ENCODE measurements around the gene HS3ST5. TPM values are rescaled to one million over a fixed set of nuclear protein-coding genes. Genes with fewer than 3 reads are reported as not detected.
"Not testable (repeated sequence)": the region's sequence is repeated elsewhere in the genome, so short reads cannot be mapped to it uniquely, and the experiment has no call there.

The HS3ST5 gene
- total and polyA plus RNA-seq, 7 donors: 0.01 to 2.9 (median 0.25) TPM

DNA sequence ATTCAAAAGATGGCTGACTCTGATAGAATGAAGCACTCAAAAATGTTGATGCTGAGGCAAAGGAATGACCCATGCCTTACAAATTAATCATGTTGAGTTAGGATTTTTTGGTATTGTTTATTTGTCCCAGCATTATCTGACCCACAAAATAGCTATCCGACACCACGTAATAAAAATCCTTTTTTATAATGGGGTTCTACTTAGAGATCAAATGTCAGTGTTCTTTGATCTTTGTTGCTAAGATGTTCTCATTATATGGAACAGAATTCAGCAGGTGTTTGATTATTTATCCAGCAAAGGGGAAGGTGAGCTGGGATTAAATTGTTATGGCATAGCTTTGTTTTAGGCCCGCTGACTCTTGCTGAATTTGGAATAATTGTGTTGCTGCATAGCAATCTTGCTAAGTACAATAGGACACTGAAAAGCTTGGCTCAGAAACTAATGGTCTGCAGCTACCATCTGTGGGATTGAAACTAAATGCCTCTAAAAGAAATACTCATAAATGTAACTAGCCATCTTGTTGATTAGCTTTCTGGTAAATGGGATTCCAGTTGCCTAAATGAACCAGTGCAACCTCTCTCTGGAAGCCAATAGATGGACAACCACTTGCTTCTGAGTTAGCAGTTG, 191.6 kb downstream of the HS3ST5 start:
- DNase-seq (no peak), ATAC-seq (no peak)
- H3K4me3 ChIP-seq: no peak overlapping the region
- no peaks in the 10 kb centered on the region for H3K36me3 ChIP-seq (ENCODE audit: insufficient read depth in 1 of 2, low read depth in 1 of 2)
- H3K27ac ChIP-seq: no peak overlapping the region
- no peaks in the 10 kb centered on the region for H3K4me1 ChIP-seq
- H3K9me3 ChIP-seq: no peaks in the 10 kb centered on the region
- TF ChIP-seq, protein P1, sequence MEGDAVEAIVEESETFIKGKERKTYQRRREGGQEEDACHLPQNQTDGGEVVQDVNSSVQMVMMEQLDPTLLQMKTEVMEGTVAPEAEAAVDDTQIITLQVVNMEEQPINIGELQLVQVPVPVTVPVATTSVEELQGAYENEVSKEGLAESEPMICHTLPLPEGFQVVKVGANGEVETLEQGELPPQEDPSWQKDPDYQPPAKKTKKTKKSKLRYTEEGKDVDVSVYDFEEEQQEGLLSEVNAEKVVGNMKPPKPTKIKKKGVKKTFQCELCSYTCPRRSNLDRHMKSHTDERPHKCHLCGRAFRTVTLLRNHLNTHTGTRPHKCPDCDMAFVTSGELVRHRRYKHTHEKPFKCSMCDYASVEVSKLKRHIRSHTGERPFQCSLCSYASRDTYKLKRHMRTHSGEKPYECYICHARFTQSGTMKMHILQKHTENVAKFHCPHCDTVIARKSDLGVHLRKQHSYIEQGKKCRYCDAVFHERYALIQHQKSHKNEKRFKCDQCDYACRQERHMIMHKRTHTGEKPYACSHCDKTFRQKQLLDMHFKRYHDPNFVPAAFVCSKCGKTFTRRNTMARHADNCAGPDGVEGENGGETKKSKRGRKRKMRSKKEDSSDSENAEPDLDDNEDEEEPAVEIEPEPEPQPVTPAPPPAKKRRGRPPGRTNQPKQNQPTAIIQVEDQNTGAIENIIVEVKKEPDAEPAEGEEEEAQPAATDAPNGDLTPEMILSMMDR (IDR thresholded peaks at IDR 0.05): no peak
- H3K27me3 ChIP-seq (ENCODE audit: insufficient read depth in 3 of 3, low read length in 2 of 3): no peaks in the 10 kb centered on the region
- intact Hi-C loops (cut with DNase I): no loop called here
- 52 to 69% (median 58%) methylated on average over 3 of the region's 3 CpGs for WGBS, 3 donors

DNA sequence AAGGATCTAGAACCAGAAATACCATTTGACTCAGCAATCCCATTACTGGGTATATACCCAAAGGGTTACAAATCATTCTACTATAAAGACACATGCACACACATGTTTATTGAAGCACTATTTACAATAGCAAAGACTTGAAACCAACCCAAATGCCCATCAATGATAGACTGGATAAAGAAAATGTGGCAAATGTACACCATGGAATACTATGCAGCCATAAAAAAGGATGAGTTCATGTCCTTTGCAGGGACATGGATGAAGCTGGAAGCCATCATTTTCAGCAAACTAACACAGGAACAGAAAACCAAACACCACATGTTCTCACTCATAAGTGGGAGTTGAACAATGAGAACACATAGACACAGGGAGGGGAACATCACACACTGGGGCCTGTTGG, 193.6 kb downstream of the HS3ST5 start:
- H3K27me3 ChIP-seq (ENCODE audit: insufficient read depth in 3 of 3, low read length in 2 of 3); intact Hi-C loops (cut with DNase I); ATAC-seq; H3K9me3 ChIP-seq; DNase-seq; H3K4me3 ChIP-seq; H3K4me1 ChIP-seq; H3K36me3 ChIP-seq (ENCODE audit: insufficient read depth in 1 of 2, low read depth in 1 of 2); H3K27ac ChIP-seq: not testable (repeated sequence)

DNA sequence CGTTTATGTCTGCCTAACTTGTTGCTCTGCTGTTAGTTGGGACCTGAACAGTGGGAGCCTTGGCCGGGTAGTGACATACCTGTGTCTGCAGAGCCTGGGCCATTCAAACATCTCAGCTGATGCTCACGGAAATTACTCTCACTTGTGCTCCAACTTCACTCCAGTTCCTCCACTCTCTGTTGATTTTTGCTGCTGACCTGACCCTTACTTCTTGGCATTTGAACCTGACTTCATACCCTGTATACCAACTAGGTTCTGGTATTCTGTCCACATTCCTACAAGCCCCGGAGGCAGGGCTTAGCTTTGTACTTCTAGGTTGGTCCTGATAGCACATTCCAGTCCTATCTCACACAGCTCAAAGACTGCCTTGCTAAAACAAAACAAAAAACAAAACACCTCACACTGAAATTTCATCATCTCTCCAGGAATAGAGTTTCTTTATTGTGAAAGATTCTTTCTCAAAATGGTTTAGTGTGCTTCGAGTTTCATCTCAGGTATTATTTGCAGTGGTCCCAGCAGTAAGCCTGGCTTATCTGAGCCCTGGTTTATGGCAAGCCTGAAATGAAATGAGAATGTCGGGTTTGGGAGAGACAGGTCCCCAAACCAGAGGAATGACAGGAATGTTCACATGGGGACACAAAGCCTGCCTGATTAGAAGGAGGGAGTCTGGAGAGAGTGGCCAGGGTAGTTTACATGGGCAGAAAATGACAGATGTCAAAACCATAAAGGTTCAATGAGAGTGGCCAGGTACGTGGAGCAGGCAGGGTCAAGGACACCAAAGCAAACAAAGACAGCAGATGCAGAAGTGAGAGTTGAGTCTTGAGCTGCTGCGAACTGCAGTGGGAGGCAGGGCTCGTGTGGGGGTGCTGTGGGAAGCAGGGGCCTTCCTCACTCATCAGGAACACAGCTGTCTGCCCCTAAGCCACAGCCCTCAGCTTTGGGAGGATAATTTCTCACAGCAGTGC, 197.7 kb downstream of the HS3ST5 start:
- H3K27ac ChIP-seq: no peak overlapping the region
- 47 to 53% (median 48%) methylated on average over 9 of the region's 9 CpGs for WGBS, 3 donors
- no peaks in the 10 kb centered on the region for H3K36me3 ChIP-seq (ENCODE audit: insufficient read depth in 1 of 2, low read depth in 1 of 2)
- no peak overlapping the region for H3K4me3 ChIP-seq
- no peaks in the 10 kb centered on the region for H3K27me3 ChIP-seq (ENCODE audit: insufficient read depth in 3 of 3, low read length in 2 of 3)
- H3K4me1 ChIP-seq: no peaks in the 10 kb centered on the region
- no peaks in the 10 kb centered on the region for H3K9me3 ChIP-seq
- no peak for DNase-seq
- intact Hi-C loops (cut with DNase I): no loop called here
- ATAC-seq: peak in 1 of 4 donors; percentile 35
- TF ChIP-seq, protein P1 (IDR thresholded peaks at IDR 0.05): no peak

DNA sequence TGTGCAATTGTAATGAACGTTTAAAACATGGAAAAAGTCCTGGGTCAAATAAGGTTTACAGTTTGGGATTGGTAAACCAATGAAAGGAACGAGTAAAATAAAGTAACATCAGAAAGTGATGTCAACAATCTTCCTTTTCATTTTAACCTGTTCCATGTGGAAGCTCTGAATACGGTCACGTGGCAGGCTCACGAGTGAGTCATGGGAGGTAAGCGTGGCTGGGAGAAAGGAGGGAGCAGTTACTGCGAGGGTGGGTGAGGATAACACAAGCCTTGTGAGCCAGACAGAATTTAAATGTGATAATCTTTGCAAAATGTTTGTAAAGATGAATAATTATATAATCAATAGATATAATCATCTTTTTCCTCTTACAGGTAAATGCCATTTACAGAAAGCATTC, 200.6 kb downstream of the HS3ST5 start:
- 87 to 94% (median 89%) methylated on average over 7 of the region's 7 CpGs for WGBS, 3 donors
- TF ChIP-seq, protein P1 (IDR thresholded peaks at IDR 0.05): no peak
- DNase-seq (no peak), ATAC-seq (no peak)
- H3K4me1 ChIP-seq: no peaks in the 10 kb centered on the region
- H3K9me3 ChIP-seq: no peaks in the 10 kb centered on the region
- no peak overlapping the region for H3K4me3 ChIP-seq
- no peaks in the 10 kb centered on the region for H3K36me3 ChIP-seq (ENCODE audit: insufficient read depth in 1 of 2, low read depth in 1 of 2)
- no peak overlapping the region for H3K27ac ChIP-seq
- intact Hi-C loops (cut with DNase I): no loop called here
- H3K27me3 ChIP-seq (ENCODE audit: insufficient read depth in 3 of 3, low read length in 2 of 3): no peaks in the 10 kb centered on the region

DNA sequence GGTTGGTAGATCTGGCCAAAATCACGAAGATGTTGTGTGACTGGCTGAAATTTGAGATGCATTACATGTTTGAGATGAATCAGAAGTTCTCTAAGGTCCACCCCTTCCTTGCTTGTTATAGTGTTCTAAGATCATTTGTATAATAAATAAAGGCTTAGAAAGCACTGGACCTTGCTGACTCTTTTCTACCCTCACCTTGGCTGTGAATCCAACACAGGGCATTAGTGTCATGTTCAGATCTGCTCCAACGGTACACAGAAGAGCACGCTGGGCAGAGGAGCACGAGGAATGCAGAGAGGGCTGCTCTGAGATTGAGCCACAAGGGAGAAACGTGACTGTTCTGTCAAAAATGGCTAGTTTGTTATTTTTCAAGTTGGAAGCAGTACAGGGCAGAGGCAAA, 202.4 kb downstream of the HS3ST5 start:
- no peak for DNase-seq

More for the DNA sequence above, 202.4 kb downstream of the HS3ST5 start:
- Histone ChIP-seq H3K36me3 (ENCODE audit: insufficient read depth in 1 of 2, low read depth in 1 of 2) (no peaks in the 10 kb centered on the region), H3K27ac (no peak overlapping the region), H3K4me3 (no peak overlapping the region), H3K27me3 (ENCODE audit: insufficient read depth in 3 of 3, low read length in 2 of 3) (no peaks in the 10 kb centered on the region), H3K9me3 (no peaks in the 10 kb centered on the region), H3K4me1 (no peaks in the 10 kb centered on the region)
- 13 to 22% (median 16%) methylated on average over 5 of the region's 5 CpGs for WGBS, 3 donors
- TF ChIP-seq, protein P1 (IDR thresholded peaks at IDR 0.05): no peak
- peak in 2 of 4 donors; percentile 46 to 52 for ATAC-seq
- intact Hi-C loops (cut with DNase I): no loop called here

Measured in psoas muscle (tissue), 8 donors.